ENCODE data around the gene ACP3. TPM values are rescaled to one million over a fixed set of nuclear protein-coding genes. Genes with fewer than 3 reads are reported as not detected.

ACP3 gene, protein sequence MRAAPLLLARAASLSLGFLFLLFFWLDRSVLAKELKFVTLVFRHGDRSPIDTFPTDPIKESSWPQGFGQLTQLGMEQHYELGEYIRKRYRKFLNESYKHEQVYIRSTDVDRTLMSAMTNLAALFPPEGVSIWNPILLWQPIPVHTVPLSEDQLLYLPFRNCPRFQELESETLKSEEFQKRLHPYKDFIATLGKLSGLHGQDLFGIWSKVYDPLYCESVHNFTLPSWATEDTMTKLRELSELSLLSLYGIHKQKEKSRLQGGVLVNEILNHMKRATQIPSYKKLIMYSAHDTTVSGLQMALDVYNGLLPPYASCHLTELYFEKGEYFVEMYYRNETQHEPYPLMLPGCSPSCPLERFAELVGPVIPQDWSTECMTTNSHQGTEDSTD
- total RNA-seq (1 to 10 TPM; 1.3 to 2.1 TPM), polyA plus RNA-seq (under 1 TPM in 1 of 2 donors, not detected in 1; 0.15 TPM)

- no peaks in the 10 kb centered on the region for H3K9me3 ChIP-seq (ENCODE audit: control insufficient read depth in 4 of 4, low read length in 3 of 4)
- H3K9ac ChIP-seq (ENCODE audit: low read depth in 1 of 2, low read length in 2 of 2) = no peak within 1 kb of the TSS
- H3K36me3 ChIP-seq (ENCODE audit: control insufficient read depth in 4 of 4, insufficient read depth in 3 of 4, low read depth in 1 of 4, low read length in 3 of 4) = no peaks in the 10 kb centered on the region
- WGBS = 26% methylated on average over 6 of the region's 6 CpGs
- peak within 1 kb of the TSS in 1 of 2 donors; percentile 25 for H3K27ac ChIP-seq (ENCODE audit: low read depth in 1 of 2, low read length in 2 of 2)
- no peaks in the 10 kb centered on the region for H3K27me3 ChIP-seq (ENCODE audit: control insufficient read depth in 4 of 4, insufficient read depth in 4 of 4, low read length in 3 of 4)
- DNase-seq (ENCODE audit: low spot score) = no peak
- no peak within 1 kb of the TSS for H3K4me3 ChIP-seq (ENCODE audit: low read depth in 1 of 3, low read length in 3 of 3)
- peaks cover 0 to 3% (median 0%) of the 10 kb centered on the region in 4 donors for H3K4me1 ChIP-seq (ENCODE audit: control insufficient read depth in 4 of 4, insufficient read depth in 4 of 4, low read length in 3 of 4)
- no peak for TF ChIP-seq ATF3 (IDR thresholded peaks at IDR 0.05)
- TF ChIP-seq RXRA (IDR thresholded peaks at IDR 0.05) = no peak
- peak in 1 of 2 donors; percentile 4 for TF ChIP-seq RAD21 (IDR thresholded peaks at IDR 0.05)
- peak; percentile 13 for TF ChIP-seq YY1 (IDR thresholded peaks at IDR 0.05)
These were observed at the start of gene ACP3 for GRCh38 chr3:132317229-132317948. Gene ACP3, plus strand, starts transcription at chr3:132317407. Its CDS starts 50 bp downstream, at chr3:132317457.

DNA sequence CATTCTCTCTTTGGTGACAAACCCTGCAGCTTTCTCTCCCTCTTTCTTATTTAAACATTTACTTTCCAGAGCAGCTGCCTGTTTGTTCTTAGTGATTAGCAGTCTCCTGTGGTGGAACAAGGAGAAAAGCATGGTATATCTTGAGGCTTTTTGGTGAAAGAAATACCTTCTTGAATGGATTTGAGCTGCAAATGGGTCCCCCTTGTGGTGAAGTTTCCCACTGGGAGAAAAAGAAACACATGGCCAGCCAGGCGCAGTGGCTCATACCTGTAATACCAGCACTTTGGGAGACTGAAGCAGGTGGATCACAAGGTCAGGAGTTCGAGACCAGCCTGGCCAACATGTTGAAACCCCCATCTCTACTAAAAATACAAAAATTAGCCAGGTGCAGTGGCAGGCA, 48.3 kb upstream of the ACP3 start:
- TF ChIP-seq HNF4A (conservative IDR thresholded peaks at IDR 0.05) (no peak), MAX (IDR thresholded peaks at IDR 0.05) (no peak), YY1 (IDR thresholded peaks at IDR 0.05) (no peak), RXRA (IDR thresholded peaks at IDR 0.05) (no peak), NR2F2 (IDR thresholded peaks at IDR 0.05) (no peak), EGR1 (IDR thresholded peaks at IDR 0.05; ENCODE audit: low read depth in 2 of 2) (no peak), GABPA (IDR thresholded peaks at IDR 0.05 in 1 of 2, conservative IDR thresholded peaks at IDR 0.05 in 1 of 2) (no peak), ZBTB33 (IDR thresholded peaks at IDR 0.05) (no peak), FOXA1 (IDR thresholded peaks at IDR 0.05) (no peak), REST (IDR thresholded peaks at IDR 0.05) (no peak), JUND (IDR thresholded peaks at IDR 0.05) (no peak), SP1 (IDR thresholded peaks at IDR 0.05) (no peak), HNF4G (IDR thresholded peaks at IDR 0.05) (no peak)
- DNase-seq (ENCODE audit: low spot score) = no peak
- no peak overlapping the region for H3K4me3 ChIP-seq (ENCODE audit: low read depth in 1 of 3, low read length in 3 of 3)
- no peaks in the 10 kb centered on the region for H3K4me1 ChIP-seq (ENCODE audit: control insufficient read depth in 4 of 4, insufficient read depth in 4 of 4, low read length in 3 of 4)
- no peak overlapping the region for H3K27ac ChIP-seq (ENCODE audit: low read depth in 1 of 2, low read length in 2 of 2)
- H3K9ac ChIP-seq (ENCODE audit: low read depth in 1 of 2, low read length in 2 of 2) = no peak overlapping the region
- H3K27me3 ChIP-seq (ENCODE audit: control insufficient read depth in 4 of 4, insufficient read depth in 4 of 4, low read length in 3 of 4) = no peaks in the 10 kb centered on the region
- peaks cover 0 to 4% (median 2%) of the 10 kb centered on the region in 4 donors for H3K9me3 ChIP-seq (ENCODE audit: control insufficient read depth in 4 of 4, low read length in 3 of 4)
- 83% methylated on average over 2 of the region's 2 CpGs for WGBS
- no peaks in the 10 kb centered on the region for H3K36me3 ChIP-seq (ENCODE audit: control insufficient read depth in 4 of 4, insufficient read depth in 3 of 4, low read depth in 1 of 4, low read length in 3 of 4)
